PC-3 (cell line): ENCODE data around the gene CLMP.

Experiments
- EZH2 ChIP-seq: fragments of 300-600 bp; sonication (generic); IDR thresholded peaks from one replicate; pipeline ENCODE4 v1.6.1; 2017; ENCODE audit warnings: antibody characterized with exemption, mild to moderate bottlenecking, low read length; ENCODE audit not compliant: unreplicated experiment
- TF ChIP-seq, protein P1 (sequence below): fragments of 300-600 bp; sonication (generic); conservative IDR thresholded peaks from 2 replicates; pipeline ENCODE4 v1.5.1; 2017; ENCODE audit warnings: antibody characterized with exemption, low read depth, mild to moderate bottlenecking, low read length

GRCh38 chr11:123221584-123221983, 26.5 kb upstream of the CLMP start:
- TF ChIP-seq, protein P1, sequence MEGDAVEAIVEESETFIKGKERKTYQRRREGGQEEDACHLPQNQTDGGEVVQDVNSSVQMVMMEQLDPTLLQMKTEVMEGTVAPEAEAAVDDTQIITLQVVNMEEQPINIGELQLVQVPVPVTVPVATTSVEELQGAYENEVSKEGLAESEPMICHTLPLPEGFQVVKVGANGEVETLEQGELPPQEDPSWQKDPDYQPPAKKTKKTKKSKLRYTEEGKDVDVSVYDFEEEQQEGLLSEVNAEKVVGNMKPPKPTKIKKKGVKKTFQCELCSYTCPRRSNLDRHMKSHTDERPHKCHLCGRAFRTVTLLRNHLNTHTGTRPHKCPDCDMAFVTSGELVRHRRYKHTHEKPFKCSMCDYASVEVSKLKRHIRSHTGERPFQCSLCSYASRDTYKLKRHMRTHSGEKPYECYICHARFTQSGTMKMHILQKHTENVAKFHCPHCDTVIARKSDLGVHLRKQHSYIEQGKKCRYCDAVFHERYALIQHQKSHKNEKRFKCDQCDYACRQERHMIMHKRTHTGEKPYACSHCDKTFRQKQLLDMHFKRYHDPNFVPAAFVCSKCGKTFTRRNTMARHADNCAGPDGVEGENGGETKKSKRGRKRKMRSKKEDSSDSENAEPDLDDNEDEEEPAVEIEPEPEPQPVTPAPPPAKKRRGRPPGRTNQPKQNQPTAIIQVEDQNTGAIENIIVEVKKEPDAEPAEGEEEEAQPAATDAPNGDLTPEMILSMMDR: no peak
- no peak for TF ChIP-seq EZH2
